ENCODE data around the gene CEP97.
A peak's percentile ranks its signal among the peaks of the same experiment; 100 is the strongest.
"Not testable (repeated sequence)": the region's sequence is repeated elsewhere in the genome, so short reads cannot be mapped to it uniquely, and the experiment has no call there.

The CEP97 gene

GRCh38 chr3:101762041-101762646 lies 37.7 kb downstream of the CEP97 start:
- no peak for DNase-seq (ENCODE audit: low read depth in 2 of 2)

DNA sequence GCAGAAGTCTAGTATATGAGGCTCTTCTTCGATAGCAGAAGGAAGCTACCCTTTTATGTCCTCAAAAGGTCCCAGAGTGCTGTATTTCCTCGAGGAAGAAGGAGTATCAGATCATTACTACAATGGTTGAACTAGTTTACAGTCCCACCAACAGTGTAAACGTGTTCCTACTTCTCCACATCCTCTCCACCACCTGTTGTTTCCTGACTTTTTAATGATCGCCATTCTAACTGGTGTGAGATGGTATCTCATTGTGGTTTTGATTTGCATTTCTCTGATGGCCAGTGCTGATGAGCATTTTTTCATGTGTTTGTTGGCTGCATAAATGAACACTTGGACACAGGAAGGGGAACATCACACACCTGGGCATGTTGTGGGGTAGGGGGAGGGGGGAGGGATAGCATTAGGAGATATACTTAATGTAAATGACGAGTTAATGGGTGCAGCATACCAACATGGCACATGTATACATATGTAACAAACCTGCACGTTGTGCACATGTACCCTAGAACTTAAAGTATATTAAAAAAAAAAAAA lies 53.4 kb downstream of the CEP97 start:
- not testable (repeated sequence) for DNase-seq (ENCODE audit: low read depth in 2 of 2)

DNA sequence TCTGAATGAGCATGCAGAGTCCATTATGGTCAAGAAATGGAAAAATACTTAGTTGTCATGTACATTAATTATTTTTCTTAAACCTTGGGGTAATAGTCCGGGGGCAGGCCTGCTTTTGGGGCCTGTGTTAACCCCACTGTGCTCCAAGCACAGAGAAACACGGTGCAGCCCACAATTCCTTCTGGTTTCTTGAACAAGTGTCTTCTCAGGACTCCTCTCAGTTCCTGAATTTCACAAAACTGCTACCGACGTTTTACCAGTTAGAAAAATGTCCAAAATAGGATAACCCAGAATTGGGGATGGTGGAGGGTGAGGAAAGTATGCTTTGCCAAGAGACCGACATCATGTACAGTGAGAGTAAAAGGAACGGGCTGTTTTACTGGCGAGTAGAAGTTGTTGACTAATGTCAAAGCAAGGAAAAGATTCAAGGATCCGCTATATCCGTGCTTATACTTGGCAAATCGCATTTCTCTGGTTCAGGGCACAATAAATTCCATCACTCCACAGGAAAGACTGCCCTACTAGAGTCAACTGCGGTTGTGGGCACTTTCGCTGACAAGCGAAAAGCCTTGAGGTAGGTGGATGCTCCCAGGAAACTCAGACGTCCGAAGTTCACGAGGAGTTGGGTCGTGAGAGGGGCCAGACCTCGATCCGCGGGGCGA lies 54.1 kb downstream of the CEP97 start:
- no peak for DNase-seq (ENCODE audit: low read depth in 2 of 2)

- DNase-seq (ENCODE audit: low read depth in 2 of 2) = peak; percentile 84 to 89
Observed at GRCh38 chr3:101779047-101779821, 54.8 kb downstream of the CEP97 start, which contains the start of gene NXPE3. TSS of gene NXPE3 (plus strand) at chr3:101779211. CDS start at chr3:101785597, 6,386 bp downstream.

DNA sequence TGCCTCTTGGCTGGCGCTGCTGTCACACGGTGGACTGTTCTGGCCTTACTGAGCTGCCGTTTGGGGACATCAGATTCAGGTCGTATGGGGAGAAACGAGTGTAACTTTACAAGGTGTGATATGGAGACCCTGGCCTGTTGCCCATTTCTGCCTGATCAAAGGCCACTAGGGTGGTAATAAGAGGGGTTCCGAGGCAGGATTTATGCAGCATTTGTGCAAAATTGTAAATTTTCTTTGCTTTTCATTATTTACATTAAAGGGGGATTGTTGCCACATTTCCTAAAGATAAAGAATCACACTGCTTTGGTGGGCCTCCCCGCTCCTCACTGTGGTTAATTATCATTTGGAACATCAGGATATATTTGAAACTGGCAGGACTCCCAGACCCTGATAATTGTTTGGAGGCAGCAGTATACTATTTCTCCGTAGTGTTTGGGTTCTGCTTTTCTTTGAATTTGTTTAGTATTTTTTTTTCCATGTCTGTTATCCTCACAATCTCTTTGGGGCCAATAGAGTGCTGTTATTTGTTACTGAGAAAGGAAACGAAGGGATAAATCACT lies 55.5 kb downstream of the CEP97 start:
- DNase-seq (ENCODE audit: low read depth in 2 of 2) = no peak

DNA sequence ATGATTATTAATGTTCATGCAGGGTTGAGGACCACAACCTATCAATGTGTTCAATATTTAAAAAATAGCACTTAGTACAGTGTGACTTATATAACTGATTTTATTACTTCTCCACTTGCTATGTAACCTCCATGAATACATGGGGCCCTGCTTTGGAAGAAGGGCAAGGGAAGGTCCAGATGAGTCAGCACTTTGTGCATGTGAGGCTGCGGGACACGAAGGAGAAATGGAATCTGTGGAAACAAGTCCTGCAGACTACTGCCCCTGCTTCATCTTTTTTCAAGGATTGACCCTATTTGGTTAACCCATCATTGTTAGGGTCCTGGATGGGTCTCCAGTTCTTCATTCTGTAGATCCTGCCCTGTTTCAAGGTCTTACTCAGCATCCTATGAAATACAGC lies 56.2 kb downstream of the CEP97 start:
- no peak for DNase-seq (ENCODE audit: low read depth in 2 of 2)

- no peak for DNase-seq (ENCODE audit: low read depth in 2 of 2)
Observed at GRCh38 chr3:101781166-101781565, 56.8 kb downstream of the CEP97 start.

DNA sequence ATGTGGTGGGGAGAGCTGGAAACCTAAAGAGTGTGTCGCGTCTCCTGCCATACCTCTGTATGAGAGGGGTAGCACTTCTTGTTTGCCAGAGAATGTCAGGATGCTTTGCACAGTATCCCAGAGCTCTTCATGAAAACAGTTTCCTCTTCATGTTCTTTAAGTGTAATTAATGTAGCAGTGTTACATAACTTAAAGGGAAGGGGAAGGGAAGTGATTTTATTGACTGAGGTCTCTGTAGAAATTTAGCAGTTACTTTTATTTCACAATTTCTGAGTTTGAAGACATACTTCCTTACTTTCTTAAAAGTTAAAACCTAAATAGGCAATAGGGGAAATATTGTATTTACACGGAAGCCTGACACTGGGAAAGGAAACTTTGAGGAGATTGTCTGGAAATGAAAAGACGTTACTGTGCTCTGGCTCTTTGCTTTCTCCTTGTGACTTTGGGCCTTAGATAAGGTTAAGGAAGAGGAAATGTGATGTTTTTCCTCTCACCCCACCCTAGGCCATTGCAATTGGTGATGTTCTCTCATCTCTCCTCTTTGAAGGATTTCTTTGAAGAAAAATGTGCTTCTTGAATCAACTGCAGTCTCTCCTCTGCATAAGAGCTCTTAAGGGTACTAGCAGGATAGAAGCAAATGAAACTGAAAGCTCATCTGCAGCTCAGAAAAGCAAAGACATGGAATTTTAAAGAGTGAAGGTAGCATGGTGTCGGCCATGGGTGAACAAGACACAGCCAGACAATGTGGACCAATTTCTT lies 60.6 kb downstream of the CEP97 start:
- no peak for DNase-seq (ENCODE audit: low read depth in 2 of 2)

DNA sequence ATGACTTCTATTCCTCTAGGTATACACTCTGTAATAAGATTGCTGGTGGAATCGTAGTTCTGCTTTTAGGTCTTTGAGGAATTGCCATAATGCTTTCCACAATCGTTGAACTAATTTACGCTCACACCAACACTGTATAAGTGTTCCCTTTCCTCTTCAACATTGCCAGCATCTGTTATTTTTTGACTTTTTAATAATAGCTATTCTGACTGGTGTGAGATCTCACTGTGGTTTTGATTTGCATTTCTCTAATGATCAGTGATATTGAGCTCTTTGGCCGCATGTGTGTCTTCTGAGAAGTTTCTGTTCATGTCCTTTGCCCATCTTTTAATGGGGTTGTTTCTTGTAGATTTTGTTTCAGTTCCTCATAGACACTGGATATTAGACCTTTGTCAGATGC lies 67.4 kb downstream of the CEP97 start:
- DNase-seq (ENCODE audit: low read depth in 2 of 2) = no peak

- no peak for DNase-seq (ENCODE audit: low read depth in 2 of 2)
Observed at GRCh38 chr3:101796077-101796680, 71.8 kb downstream of the CEP97 start.

GRCh38 chr3:101801174-101801573 lies 76.8 kb downstream of the CEP97 start:
- no peak for DNase-seq (ENCODE audit: low read depth in 2 of 2)

GRCh38 chr3:101802179-101802578 lies 77.8 kb downstream of the CEP97 start:
- no peak for DNase-seq (ENCODE audit: low read depth in 2 of 2)

DNA sequence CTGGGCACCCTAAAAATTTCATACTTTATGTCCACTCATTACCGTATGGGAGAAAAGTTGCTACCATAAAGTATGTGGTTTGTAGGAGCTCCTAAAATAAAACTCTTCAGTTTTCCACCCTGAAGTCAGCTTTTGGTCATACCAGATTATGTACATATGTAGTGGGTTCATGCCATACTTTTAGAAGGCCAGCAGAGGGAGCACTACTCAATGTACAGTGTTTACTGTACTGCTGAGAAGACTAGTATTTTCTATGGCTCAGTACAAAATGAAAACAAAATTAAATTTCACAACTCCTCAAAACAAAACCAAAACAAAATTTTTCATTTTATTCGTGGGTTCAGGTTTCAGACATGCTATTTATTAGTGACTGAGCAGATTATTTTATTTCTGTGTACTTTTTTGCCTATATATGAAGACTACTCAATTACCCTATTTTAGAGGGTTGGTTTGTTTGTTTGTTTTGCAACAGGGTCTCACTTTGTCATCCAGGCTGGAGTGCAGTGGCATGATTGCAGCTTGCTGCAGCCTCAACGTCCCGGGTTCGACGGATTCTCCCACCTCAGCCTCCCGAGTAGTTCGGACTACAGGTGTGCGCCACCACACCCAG lies 78.9 kb downstream of the CEP97 start:
- DNase-seq (ENCODE audit: low read depth in 2 of 2) = no peak

DNA sequence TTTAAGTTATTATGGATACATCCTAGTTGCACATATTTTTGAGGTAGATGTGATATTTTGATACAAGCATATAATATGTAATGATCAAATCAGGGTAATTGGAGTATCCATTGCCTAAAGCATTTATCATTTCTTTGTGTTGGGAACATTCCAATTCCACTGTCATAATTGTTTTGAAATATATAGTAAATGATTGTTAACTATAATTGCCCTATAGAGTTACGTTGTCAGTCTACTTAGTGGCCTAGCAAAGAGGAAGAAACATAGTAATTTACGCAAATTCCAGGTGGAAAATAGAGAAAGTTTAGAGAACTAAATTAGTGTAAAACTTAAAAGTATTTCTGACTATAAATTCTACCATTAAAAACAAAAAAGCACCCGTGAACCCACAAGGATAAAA lies 79.5 kb downstream of the CEP97 start:
- DNase-seq (ENCODE audit: low read depth in 2 of 2) = no peak

DNA sequence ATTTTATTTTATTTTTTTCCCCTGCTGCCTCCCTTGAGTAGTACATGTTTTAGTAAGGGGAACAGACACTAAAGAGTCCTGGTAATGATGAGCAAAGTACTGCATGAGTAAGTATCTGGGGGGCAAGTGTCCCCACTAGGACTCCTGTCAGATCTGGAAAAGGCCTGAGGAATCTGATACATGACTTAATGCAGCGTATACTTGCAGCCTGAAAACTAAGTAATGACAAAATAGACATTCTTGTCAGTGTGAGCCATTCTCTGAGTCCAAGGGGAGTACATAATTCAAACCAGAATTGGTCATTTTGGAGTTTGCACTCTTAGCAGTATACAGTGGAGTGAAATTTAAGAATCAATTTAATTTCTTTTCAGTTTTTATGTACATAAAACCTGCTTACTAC lies 82.1 kb downstream of the CEP97 start:
- no peak for DNase-seq (ENCODE audit: low read depth in 2 of 2)

DNA sequence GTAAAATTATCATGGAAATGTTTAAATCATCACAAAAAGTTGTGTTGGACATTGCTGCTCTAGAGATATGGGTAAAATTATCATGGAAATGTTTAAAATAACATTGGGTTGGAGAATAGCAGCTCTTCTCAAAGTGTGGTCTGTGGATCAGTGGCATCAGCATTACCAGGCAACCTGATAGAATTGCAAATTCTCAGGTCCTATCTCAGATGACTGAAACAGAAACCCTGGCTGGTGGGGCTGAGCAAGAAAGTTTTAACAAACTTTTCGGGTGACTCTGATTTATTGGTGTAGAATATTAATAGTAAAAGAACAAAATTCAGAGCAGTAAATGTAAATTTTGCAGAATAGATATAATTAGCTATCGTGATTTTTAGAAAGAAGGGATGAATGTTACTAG lies 83.5 kb downstream of the CEP97 start:
- no peak for DNase-seq (ENCODE audit: low read depth in 2 of 2)

- DNase-seq (ENCODE audit: low read depth in 2 of 2) = no peak
Observed at GRCh38 chr3:101809178-101810021, 85.0 kb downstream of the CEP97 start.

DNA sequence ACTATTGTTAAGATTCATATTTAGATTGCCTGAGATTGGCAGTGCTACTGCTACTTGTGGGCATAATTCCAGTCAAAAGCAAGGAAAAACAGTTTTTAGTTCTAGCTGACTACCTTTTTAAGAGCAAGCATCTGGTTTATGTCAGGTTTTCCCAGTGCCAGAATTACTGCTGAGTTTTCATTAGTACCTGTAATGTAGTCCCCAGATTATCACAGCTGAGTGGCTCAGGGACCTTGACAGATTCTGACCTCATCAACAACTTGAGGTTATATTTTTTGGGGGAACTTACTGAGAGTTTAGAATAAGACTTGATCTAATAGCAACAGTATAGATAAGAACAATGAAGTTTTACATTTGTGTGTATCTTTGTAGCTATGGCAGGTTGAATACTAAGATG lies 85.6 kb downstream of the CEP97 start:
- DNase-seq (ENCODE audit: low read depth in 2 of 2) = no peak

GRCh38 chr3:101811875-101812274 lies 87.5 kb downstream of the CEP97 start:
- no peak for DNase-seq (ENCODE audit: low read depth in 2 of 2)

DNA sequence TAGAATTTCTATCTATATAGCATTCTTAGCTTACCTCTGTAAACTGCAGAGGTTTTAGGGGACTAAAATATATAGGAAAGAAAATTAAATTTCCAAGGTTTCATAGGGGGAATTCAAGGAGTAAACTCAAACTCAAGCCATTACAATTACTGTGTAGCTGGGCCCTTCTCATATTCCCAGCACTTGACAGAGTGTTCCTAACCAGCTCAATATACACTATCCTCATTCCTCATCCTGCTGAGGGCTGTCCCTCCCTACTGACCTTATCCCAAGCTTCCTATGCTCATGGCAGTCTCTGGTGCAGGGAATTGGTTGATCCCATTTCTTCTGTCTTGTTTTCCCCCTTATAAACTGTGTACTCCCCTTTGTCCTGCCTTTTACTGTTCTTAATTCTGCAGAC lies 88.5 kb downstream of the CEP97 start:
- no peak for DNase-seq (ENCODE audit: low read depth in 2 of 2)

Data from stimulated activated CD8-positive, alpha-beta memory T cell treated with anti-CD3 and anti-CD28 coated beads, Interleukin-7, amount 100 ng/mL, for 1 hour (primary cell).